Spleen (tissue), 13 donors: ENCODE data around the gene GKN2. TPM values are rescaled to one million over a fixed set of nuclear protein-coding genes. Genes with fewer than 3 reads are reported as not detected.

Source experiments
- DNase-seq: peaks from one replicate; pipeline ENCODE4 v3.0.0-alpha.2; 2020
- H3K27ac ChIP-seq, 8 donors: fragments of 200-600 bp; sonication (generic) in 7 of 8; 1 replicate in 4 of 8; 2 replicates in 4 of 8; pipeline versions ENCODE4 v1.5.0 to v1.8.0; 2016 to 2021; ENCODE audit warnings: inconsistent platforms in 4 of 8, mild to moderate bottlenecking in 4 of 8, moderate library complexity in 1 of 8
- H3K27me3 ChIP-seq, 7 donors: fragments of 200-600 bp; sonication (generic) in 6 of 7; replicated peaks in 1 of 7; 1 replicate in 4 of 7; 2 replicates in 3 of 7; pipeline versions ENCODE4 v1.5.0 to v1.8.0; 2016 to 2021; ENCODE audit warnings: inconsistent platforms in 3 of 7, mild to moderate bottlenecking in 1 of 7
- H3K36me3 ChIP-seq, 6 donors: fragments of 200-600 bp; sonication (generic) in 5 of 6; 1 replicate in 4 of 6; 2 replicates in 2 of 6; pipeline versions ENCODE4 v1.5.0 to v1.8.0; 2016 to 2021; ENCODE audit warnings: inconsistent platforms in 2 of 6
- H3K4me1 ChIP-seq, 6 donors: fragments of 200-600 bp; sonication (generic) in 5 of 6; 1 replicate in 3 of 6; 2 replicates in 3 of 6; pipeline versions ENCODE4 v1.5.0 to v1.8.0; 2016 to 2021; ENCODE audit warnings: inconsistent platforms in 3 of 6
- H3K4me3 ChIP-seq, 8 donors: fragments of 200-600 bp; sonication (generic) in 7 of 8; 1 replicate in 4 of 8; 2 replicates in 4 of 8; pipeline versions ENCODE4 v1.5.0 to v1.8.0; 2016 to 2021; ENCODE audit warnings: inconsistent platforms in 4 of 8, mild to moderate bottlenecking in 4 of 8, moderate library complexity in 2 of 8
- H3K9me3 ChIP-seq, 8 donors: fragments of 200-600 bp; sonication (generic) in 7 of 8; 1 replicate in 4 of 8; 2 replicates in 4 of 8; pipeline versions ENCODE4 v1.5.0 to v1.8.0; 2016 to 2021; ENCODE audit warnings: inconsistent platforms in 4 of 8
- POLR2A ChIP-seq, 3 donors: fragments of 450-650 bp; IDR thresholded peaks; one replicate each; pipeline ENCODE4 v1.5.1; 2017; ENCODE audit warnings: antibody characterized with exemption in 3 of 3, mild to moderate bottlenecking in 1 of 3
- POLR2AphosphoS5 ChIP-seq, 3 donors: sonication (generic); formaldehyde crosslinking; IDR thresholded peaks; one replicate each; pipeline ENCODE4 v1.5.1; 2017; ENCODE audit warnings: antibody characterized with exemption in 3 of 3
- WGBS, 5 donors: extraction: QIAGEN DNeasy Blood & Tissue Kit in 3 of 5; methylation state at CpG; one replicate each; pipeline versions ENCODE4 v1.1.5 to v1.1.7; 2013 to 2018; 5-methylcytosine and 5-hydroxymethylcytosine counted together
- intact Hi-C: fragments of 100-400 bp; cut with DNase I; formaldehyde crosslinking; loops from one replicate; pipeline ENCODE4 v1.15.0; 2023; ENCODE audit warnings: low total_unique reads
- long read RNA-seq, 2 donors: transcript quantifications; one replicate each; lab custom pipeline, GENCODE V29; 2026
- polyA plus RNA-seq, 3 donors: library from polyadenylated mRNA; stranded (reverse); fragments of 200-250 nt; gene quantifications; one replicate each; pipeline ENCODE4 v1.2.1, GENCODE V29; 2013
- total RNA-seq, 7 donors: library from RNA; depleted of rRNA in 3 of 7; stranded (reverse); fragments of >200 nt in 3 of 7; fragmentation: NEBNext Ultra II Directional in 4 of 7; extraction: Animal tissue kit (Norgen Biotek cat#: 25700) in 4 of 7; gene quantifications; one replicate each; pipeline versions ENCODE4 v1.1.0 to v1.2.1, GENCODE V29; 2016 to 2021
- TF ChIP-seq, protein P1 (sequence below), 11 experiments: fragments of 200-600 bp in 7 of 11; fragments of 450-650 bp in 4 of 11; sonication (generic) in 4 of 11; IDR thresholded peaks in 8 of 11; conservative IDR thresholded peaks in 3 of 11; 1 replicate in 7 of 11; 2 replicates in 4 of 11; pipeline versions ENCODE4 v1.4.0 to v1.8.0; 2016 to 2021; ENCODE audit warnings: antibody characterized with exemption in 11 of 11, inconsistent platforms in 4 of 11, mild to moderate bottlenecking in 1 of 11
- donor health status: healthy with polysubstance abuse.
- donor health status: DM: no; HTN: no; CAD: no; lungs with moderate emphysema.
- donor health status: DM: no; HTN: no; CAD: no.
- donor health status: Bipolar disorder and iron deficiency.
- donor health status: healthy.
- donor health status: DM: no; HTN: no; CAD: no.
- donor health status: DM: yes; HTN: yes; CAD: no.

GKN2 gene, protein sequence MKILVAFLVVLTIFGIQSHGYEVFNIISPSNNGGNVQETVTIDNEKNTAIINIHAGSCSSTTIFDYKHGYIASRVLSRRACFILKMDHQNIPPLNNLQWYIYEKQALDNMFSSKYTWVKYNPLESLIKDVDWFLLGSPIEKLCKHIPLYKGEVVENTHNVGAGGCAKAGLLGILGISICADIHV
- total RNA-seq (not detected), polyA plus RNA-seq (under 1 TPM in 2 of 3 donors, not detected in 1; 0.12 to 0.26 TPM)
- long read RNA-seq, donor 1: 0 reads
- long read RNA-seq, donor 2: 0 reads

DNA sequence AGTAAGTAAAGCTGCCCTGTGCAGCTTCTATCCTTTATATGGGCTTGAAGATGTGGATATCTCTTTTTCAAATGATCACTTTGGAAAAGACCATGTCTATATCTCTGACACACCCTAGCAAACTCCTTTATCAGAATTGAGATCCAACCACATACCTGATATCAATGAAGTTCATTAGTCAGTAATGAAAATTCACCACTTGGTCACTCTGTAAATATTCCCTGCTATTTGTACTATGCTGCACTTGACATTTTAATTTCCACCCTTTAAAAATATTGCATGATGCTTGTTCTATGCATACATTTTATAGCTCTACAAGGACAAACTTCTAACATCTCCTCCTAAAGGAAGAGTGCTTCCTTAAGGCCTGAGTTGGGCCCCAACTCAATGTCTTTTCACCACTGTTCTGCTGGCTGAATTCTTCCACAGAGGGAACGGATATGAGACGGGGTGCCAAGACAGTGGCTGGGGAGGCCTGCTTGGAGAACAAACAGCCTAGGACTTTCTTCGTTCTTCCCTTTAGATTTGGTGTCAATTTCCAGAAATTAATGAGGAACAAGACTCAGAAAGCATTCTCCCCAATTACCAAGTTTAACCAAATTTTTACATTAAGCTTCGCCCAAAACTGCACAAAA lies at the start of gene GKN2:
Gene GKN2 (minus strand): TSS at position 7 of the 635 bp plus-strand sequence. CDS start 32 bp downstream, outside the sequence.
- no peak within 1 kb of the TSS for H3K27ac ChIP-seq
- WGBS, 5 donors: 89 to 92% (median 90%) methylated on average over 4 of the region's 4 CpGs
- no peak for DNase-seq
- intact Hi-C loops: no loop called here
- no peaks in the 10 kb centered on the region for H3K9me3 ChIP-seq
- H3K4me3 ChIP-seq: no peak within 1 kb of the TSS
- no peaks in the 10 kb centered on the region for H3K4me1 ChIP-seq
- TF ChIP-seq, protein P1, sequence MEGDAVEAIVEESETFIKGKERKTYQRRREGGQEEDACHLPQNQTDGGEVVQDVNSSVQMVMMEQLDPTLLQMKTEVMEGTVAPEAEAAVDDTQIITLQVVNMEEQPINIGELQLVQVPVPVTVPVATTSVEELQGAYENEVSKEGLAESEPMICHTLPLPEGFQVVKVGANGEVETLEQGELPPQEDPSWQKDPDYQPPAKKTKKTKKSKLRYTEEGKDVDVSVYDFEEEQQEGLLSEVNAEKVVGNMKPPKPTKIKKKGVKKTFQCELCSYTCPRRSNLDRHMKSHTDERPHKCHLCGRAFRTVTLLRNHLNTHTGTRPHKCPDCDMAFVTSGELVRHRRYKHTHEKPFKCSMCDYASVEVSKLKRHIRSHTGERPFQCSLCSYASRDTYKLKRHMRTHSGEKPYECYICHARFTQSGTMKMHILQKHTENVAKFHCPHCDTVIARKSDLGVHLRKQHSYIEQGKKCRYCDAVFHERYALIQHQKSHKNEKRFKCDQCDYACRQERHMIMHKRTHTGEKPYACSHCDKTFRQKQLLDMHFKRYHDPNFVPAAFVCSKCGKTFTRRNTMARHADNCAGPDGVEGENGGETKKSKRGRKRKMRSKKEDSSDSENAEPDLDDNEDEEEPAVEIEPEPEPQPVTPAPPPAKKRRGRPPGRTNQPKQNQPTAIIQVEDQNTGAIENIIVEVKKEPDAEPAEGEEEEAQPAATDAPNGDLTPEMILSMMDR (IDR thresholded peaks at IDR 0.05 in 8 of 11, conservative IDR thresholded peaks at IDR 0.05 in 3 of 11): no peak
- TF ChIP-seq POLR2A (IDR thresholded peaks at IDR 0.05): no peak
- no peaks in the 10 kb centered on the region for H3K36me3 ChIP-seq
- peaks cover 0 to 4% (median 0%) of the 10 kb centered on the region in 7 donors for H3K27me3 ChIP-seq

DNA sequence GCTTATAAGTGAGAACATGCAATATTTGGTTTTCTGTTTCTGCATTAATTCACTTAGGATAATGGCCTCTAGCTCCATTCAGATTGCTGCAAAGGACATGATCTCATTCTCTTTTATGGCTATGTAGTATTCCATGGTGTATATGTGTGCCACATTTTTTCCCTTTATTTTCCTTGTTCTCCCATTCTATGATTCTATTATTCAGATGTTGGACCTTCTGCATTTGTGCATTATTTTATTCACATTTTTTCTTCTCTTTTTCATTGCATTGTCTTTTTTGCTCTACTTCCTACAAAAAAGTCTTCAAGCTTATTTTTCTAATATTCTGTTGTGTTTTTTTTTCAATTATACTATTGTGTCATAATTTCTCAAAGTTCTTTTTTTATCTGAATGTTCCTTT lies 49.2 kb upstream of the GKN2 start:
- H3K4me3 ChIP-seq: no peak overlapping the region
- no peaks in the 10 kb centered on the region for H3K36me3 ChIP-seq
- TF ChIP-seq, protein P1 (IDR thresholded peaks at IDR 0.05 in 8 of 11, conservative IDR thresholded peaks at IDR 0.05 in 3 of 11): no peak
- TF ChIP-seq POLR2AphosphoS5 (IDR thresholded peaks at IDR 0.05) (no peak), POLR2A (IDR thresholded peaks at IDR 0.05) (no peak)
- intact Hi-C loops: no loop called here
- H3K27me3 ChIP-seq: peaks cover 0 to 9% (median 0%) of the 10 kb centered on the region in 7 donors
- H3K27ac ChIP-seq: no peak overlapping the region
- no peak for DNase-seq
- peaks cover 0 to 21% (median 13%) of the 10 kb centered on the region in 8 donors for H3K9me3 ChIP-seq
- no peaks in the 10 kb centered on the region for H3K4me1 ChIP-seq

DNA sequence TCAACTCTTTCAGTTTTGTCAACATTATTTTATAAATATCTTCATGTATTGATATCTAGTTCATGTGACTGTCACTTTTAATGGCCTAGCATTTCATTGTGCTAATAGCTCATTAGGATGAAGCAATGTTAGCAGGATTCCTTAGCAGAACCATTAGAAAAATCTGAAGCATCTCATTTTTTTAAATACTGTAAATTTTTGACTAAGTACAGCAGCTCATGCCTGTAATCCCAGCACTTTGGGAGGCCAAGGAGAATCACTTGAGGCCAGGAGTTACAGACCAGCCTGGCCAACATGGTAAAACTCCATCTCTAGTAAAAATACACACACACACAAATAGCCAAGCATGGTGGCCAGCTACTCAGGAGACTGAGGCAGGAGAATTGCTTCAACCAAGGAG lies 44.7 kb upstream of the GKN2 start:
- no peaks in the 10 kb centered on the region for H3K27me3 ChIP-seq
- no peak overlapping the region for H3K27ac ChIP-seq
- no peak overlapping the region for H3K4me3 ChIP-seq
- peaks cover 0 to 19% (median 10%) of the 10 kb centered on the region in 8 donors for H3K9me3 ChIP-seq
- H3K36me3 ChIP-seq: no peaks in the 10 kb centered on the region
- intact Hi-C loops: no loop called here
- no peak for TF ChIP-seq POLR2A (IDR thresholded peaks at IDR 0.05)
- no peak for TF ChIP-seq POLR2AphosphoS5 (IDR thresholded peaks at IDR 0.05)
- TF ChIP-seq, protein P1 (IDR thresholded peaks at IDR 0.05 in 8 of 11, conservative IDR thresholded peaks at IDR 0.05 in 3 of 11): no peak
- DNase-seq: no peak
- no peaks in the 10 kb centered on the region for H3K4me1 ChIP-seq

DNA sequence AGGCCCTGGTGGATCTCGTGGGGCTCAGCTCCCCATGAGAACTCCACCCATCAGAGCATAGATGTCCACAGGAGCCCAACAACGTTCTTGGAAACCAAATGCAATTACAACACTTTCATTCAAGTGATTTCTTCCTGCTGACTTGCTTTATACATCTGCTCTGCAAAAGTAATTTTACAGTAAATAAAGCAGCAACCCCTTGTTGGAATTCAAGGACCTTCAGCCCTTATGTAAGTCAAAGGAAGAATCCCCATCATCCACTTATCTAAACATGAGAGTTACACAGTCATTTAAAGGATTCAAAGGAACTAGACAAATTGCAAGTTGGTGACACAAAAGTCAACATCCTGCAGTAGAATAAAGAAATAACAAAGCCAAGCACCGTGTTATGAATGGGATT lies 43.2 kb upstream of the GKN2 start:
- no peak for DNase-seq
- intact Hi-C loops: no loop called here

More for the DNA sequence above, 43.2 kb upstream of the GKN2 start:
- no peak overlapping the region for H3K4me3 ChIP-seq
- H3K9me3 ChIP-seq: peaks cover 0 to 4% (median 0%) of the 10 kb centered on the region in 8 donors
- H3K27ac ChIP-seq: no peak overlapping the region
- H3K4me1 ChIP-seq: no peaks in the 10 kb centered on the region
- H3K36me3 ChIP-seq: no peaks in the 10 kb centered on the region
- no peak for TF ChIP-seq POLR2A (IDR thresholded peaks at IDR 0.05)
- no peak for TF ChIP-seq POLR2AphosphoS5 (IDR thresholded peaks at IDR 0.05)
- TF ChIP-seq, protein P1 (IDR thresholded peaks at IDR 0.05 in 8 of 11, conservative IDR thresholded peaks at IDR 0.05 in 3 of 11): no peak
- WGBS, 5 donors: 33 to 69% (median 45%) methylated on average over 3 of the region's 3 CpGs
- no peaks in the 10 kb centered on the region for H3K27me3 ChIP-seq
